SK-N-SH (cell line): Measurements from ENCODE around the gene ENTHD1.

Experiments used
- CHD2 ChIP-seq: fragments of 150-350 bp; IDR thresholded peaks from 2 replicates; pipeline ENCODE4 v1.6.1; 2018; ENCODE audit warnings: low read length; ENCODE audit not compliant: partially characterized antibody
- CTCF ChIP-seq: fragments of 200-600 bp; sonication (generic); IDR thresholded peaks from 2 replicates; pipeline ENCODE4 v1.6.1; 2017; ENCODE audit warnings: antibody characterized with exemption, mild to moderate bottlenecking, moderate library complexity
- EZH2phosphoT487 ChIP-seq: fragments of 200-600 bp; sonication (generic); IDR thresholded peaks from 2 replicates; pipeline ENCODE4 v1.6.1; 2017; ENCODE audit warnings: low read depth, mixed run types, mild to moderate bottlenecking, antibody characterized with exemption, moderate library complexity, borderline replicate concordance
- FOXM1 ChIP-seq: IDR thresholded peaks from 2 replicates; pipeline ENCODE4 v1.4.0; 2012; ENCODE audit warnings: low read depth, mild to moderate bottlenecking
- MAX ChIP-seq: IDR thresholded peaks from 2 replicates; pipeline ENCODE4 v1.4.0; 2012; ENCODE audit warnings: low read depth
- POLR2AphosphoS5 ChIP-seq: IDR thresholded peaks from 2 replicates; pipeline ENCODE4 v1.6.1; 2012; ENCODE audit warnings: low read depth, low read length
- RAD21 ChIP-seq: IDR thresholded peaks from 2 replicates; pipeline ENCODE4 v1.6.1; 2012; ENCODE audit warnings: mild to moderate bottlenecking, low read length
- REST ChIP-seq: IDR thresholded peaks from 2 replicates; pipeline ENCODE4 v1.6.1; 2012; ENCODE audit warnings: mild to moderate bottlenecking, low read depth, low read length, moderate library complexity
- RFX5 ChIP-seq: IDR thresholded peaks from 2 replicates; pipeline ENCODE4 v1.6.1; 2012; ENCODE audit warnings: mild to moderate bottlenecking, improper control_type of control experiment, low read length
- SIN3A ChIP-seq: IDR thresholded peaks from 2 replicates; pipeline ENCODE4 v1.6.1; 2012; ENCODE audit warnings: low read depth, mild to moderate bottlenecking, low read length, moderate library complexity, borderline replicate concordance
- TAF1 ChIP-seq: IDR thresholded peaks from 2 replicates; pipeline ENCODE4 v1.6.1; 2012; ENCODE audit warnings: low read depth, mild to moderate bottlenecking, low read length, moderate library complexity, borderline replicate concordance
- USF2 ChIP-seq: fragments of 150-350 bp; IDR thresholded peaks from 2 replicates; pipeline ENCODE4 v1.6.1; 2017; ENCODE audit warnings: antibody characterized with exemption, low read length, low read depth, borderline replicate concordance
- YY1 ChIP-seq: IDR thresholded peaks from 2 replicates; pipeline ENCODE4 v1.4.0; 2012; ENCODE audit warnings: low read depth, mild to moderate bottlenecking
- ZBTB33 ChIP-seq: IDR thresholded peaks from 2 replicates; pipeline ENCODE4 v1.4.0; 2012; ENCODE audit warnings: low read depth, borderline replicate concordance

- no peak for TF ChIP-seq FOXM1
- no peak for TF ChIP-seq POLR2AphosphoS5
- no peak for TF ChIP-seq CTCF
- no peak for TF ChIP-seq TAF1
- no peak for TF ChIP-seq ZBTB33
- TF ChIP-seq SIN3A, result no peak
- no peak for TF ChIP-seq RAD21
- no peak for TF ChIP-seq REST
- TF ChIP-seq MAX, result no peak
- no peak for TF ChIP-seq RFX5
- TF ChIP-seq EZH2phosphoT487, result no peak
- TF ChIP-seq YY1, result no peak
- TF ChIP-seq CHD2, result no peak
- TF ChIP-seq USF2, result no peak
Observed at GRCh38 chr22:39925273-39925672, 31.7 kb upstream of the ENTHD1 start.
